A549 (cell line): Measurements from ENCODE around the gene SPARC. TPM values are rescaled to one million over a fixed set of nuclear protein-coding genes. Genes with fewer than 3 reads are reported as not detected.

Experiments
- ATAC-seq, 2 experiments: fragments of 200-7000 bp in 1 of 2; fragments of >200 bp in 1 of 2; cut with Nextera tagmentation in 1 of 2; cut with Tn5 transposase in 1 of 2; 3 replicates each; pipeline versions ENCODE4 v1.8.0 to v1.9.1; 2018 to 2020; ENCODE audit warnings: mild to moderate bottlenecking in 1 of 2, moderate library complexity in 1 of 2
- CTCF ChIA-PET: fragments of 300-600 bp; sonication (Branson Sonifier 250); formaldehyde crosslinking; extraction: SDS; loops from one replicate; lab custom pipeline; 2021; ENCODE audit warnings: antibody characterized with exemption, inconsistent platforms; lab: Yijun Ruan, JAX
- POLR2A ChIA-PET: fragments of 350-600 bp; formaldehyde crosslinking; extraction: SDS; loops from one replicate; lab custom pipeline; 2021; ENCODE audit warnings: antibody characterized with exemption, inconsistent platforms; lab: Yijun Ruan, JAX
- DNase-seq, 2 experiments: peaks; one replicate each; pipeline versions ENCODE4 v3.0.0 to v3.0.0-alpha.2; 2011 to 2016; ENCODE audit warnings: low read depth in 1 of 2, low spot score in 1 of 2
- FAIRE-seq: peaks from 2 replicates; lab custom pipeline; 2011; peaks lifted over from hg19 to GRCh38; lab: Jason Lieb, UNC
- H3K27ac ChIP-seq, 2 experiments: fragments of >200 bp; sonication (Bioruptor Twin); formaldehyde crosslinking; 3 replicates each; pipeline ENCODE4 v1.5.1; 2016 to 2017
- H3K4me1 ChIP-seq: fragments of >200 bp; sonication (Bioruptor Twin); formaldehyde crosslinking; 3 replicates; pipeline ENCODE4 v1.6.1; 2016
- H3K4me2 ChIP-seq: fragments of >200 bp; sonication (Bioruptor Twin); formaldehyde crosslinking; 3 replicates; pipeline ENCODE4 v1.6.1; 2016
- H3K4me3 ChIP-seq: fragments of >200 bp; sonication (Bioruptor Twin); formaldehyde crosslinking; 3 replicates; pipeline ENCODE4 v1.5.1; 2016
- H3K9me3 ChIP-seq: fragments of >200 bp; sonication (Bioruptor Twin); formaldehyde crosslinking; 3 replicates; pipeline ENCODE4 v1.6.1; 2016
- BHLHE40 ChIP-seq: IDR thresholded peaks from 2 replicates; pipeline ENCODE4 v1.6.1; 2012; ENCODE audit warnings: low read depth, low read length, inconsistent platforms
- CBX8 ChIP-seq: fragments of 200-600 bp; sonication (generic); IDR thresholded peaks from 2 replicates; pipeline ENCODE4 v1.6.1; 2016
- CHD2 ChIP-seq: fragments of 150-350 bp; IDR thresholded peaks from 2 replicates; pipeline ENCODE4 v1.6.1; 2014; ENCODE audit warnings: low read length; ENCODE audit not compliant: partially characterized antibody
- EHF ChIP-seq: fragments of 250-450 bp; sonication (Bioruptor Pico); IDR thresholded peaks from 2 replicates; pipeline ENCODE4 v1.5.0; 2020; ENCODE audit warnings: mild to moderate bottlenecking
- EHMT2 ChIP-seq: fragments of 200-600 bp; sonication (generic); IDR thresholded peaks from 2 replicates; pipeline ENCODE4 v1.6.1; 2016; ENCODE audit warnings: antibody characterized with exemption, low read depth, mild to moderate bottlenecking, moderate library complexity
- FOSB ChIP-seq: fragments of 250-450 bp; sonication (Bioruptor Pico); IDR thresholded peaks from 2 replicates; pipeline ENCODE4 v1.5.0; 2020; ENCODE audit warnings: mild to moderate bottlenecking, moderate library complexity
- FOSL2 ChIP-seq, 2 experiments: fragments of 450-650 bp in 1 of 2; fragments of >200 bp in 1 of 2; sonication (Bioruptor Twin) in 1 of 2; formaldehyde crosslinking; IDR thresholded peaks; 2 replicates each; pipeline versions ENCODE4 v1.5.0 to v1.6.1; 2016 to 2020; ENCODE audit warnings: mild to moderate bottlenecking in 1 of 2, moderate library complexity in 1 of 2
- FOXS1 ChIP-seq: fragments of 250-450 bp; sonication (Bioruptor Pico); IDR thresholded peaks from 2 replicates; pipeline ENCODE4 v1.5.0; 2020; ENCODE audit warnings: mild to moderate bottlenecking, moderate library complexity
- GATA3 ChIP-seq: IDR thresholded peaks from 2 replicates; pipeline ENCODE4 v1.6.1; 2012; ENCODE audit warnings: borderline replicate concordance
- HDAC2 ChIP-seq: fragments of 200-600 bp; sonication (generic); IDR thresholded peaks from 2 replicates; pipeline ENCODE4 v1.6.1; 2016
- HOXA7 ChIP-seq: fragments of 250-450 bp; sonication (Bioruptor Pico); IDR thresholded peaks from 2 replicates; pipeline ENCODE4 v1.5.0; 2020; ENCODE audit warnings: mild to moderate bottlenecking, moderate library complexity
- HOXB13 ChIP-seq: fragments of 250-450 bp; sonication (Bioruptor Pico); IDR thresholded peaks from 2 replicates; pipeline ENCODE4 v1.5.0; 2020; ENCODE audit warnings: low read depth, mild to moderate bottlenecking, moderate library complexity
- JUNB ChIP-seq: fragments of >200 bp; sonication (Bioruptor Twin); formaldehyde crosslinking; IDR thresholded peaks from 2 replicates; pipeline ENCODE4 v1.6.1; 2016
- KDM5A ChIP-seq: fragments of 200-600 bp; sonication (generic); IDR thresholded peaks from 2 replicates; pipeline ENCODE4 v1.6.1; 2016; ENCODE audit warnings: antibody characterized with exemption, mild to moderate bottlenecking
- MAZ ChIP-seq: fragments of 150-350 bp; IDR thresholded peaks from 2 replicates; pipeline ENCODE4 v1.6.1; 2014; ENCODE audit warnings: antibody characterized with exemption, low read depth, low read length, borderline replicate concordance
- MYC ChIP-seq: IDR thresholded peaks from 2 replicates; pipeline ENCODE4 v1.6.1; 2012; ENCODE audit warnings: mild to moderate bottlenecking, inconsistent platforms, low read length, improper control_type of control experiment, borderline replicate concordance
- NR3C1 ChIP-seq: fragments of >200 bp; sonication (Bioruptor Twin); formaldehyde crosslinking; IDR thresholded peaks from 3 replicates; pipeline ENCODE4 v1.6.1; 2017
- PHF8 ChIP-seq: fragments of 200-600 bp; sonication (generic); IDR thresholded peaks from 2 replicates; pipeline ENCODE4 v1.6.1; 2016; ENCODE audit warnings: low read depth, mild to moderate bottlenecking, antibody characterized with exemption, moderate library complexity, borderline replicate concordance
- POLR2A ChIP-seq: IDR thresholded peaks from 2 replicates; pipeline ENCODE4 v1.6.1; 2012; ENCODE audit warnings: mild to moderate bottlenecking, low read length
- RCOR1 ChIP-seq: fragments of 150-350 bp; IDR thresholded peaks from 2 replicates; pipeline ENCODE4 v1.6.1; 2014; ENCODE audit warnings: antibody characterized with exemption, low read length, low read depth
- RFX5 ChIP-seq: fragments of 450-650 bp; IDR thresholded peaks from 2 replicates; pipeline ENCODE4 v1.7.1; 2014; ENCODE audit warnings: antibody characterized with exemption, mild to moderate bottlenecking, moderate library complexity
- RNF2 ChIP-seq: fragments of 200-600 bp; sonication (generic); IDR thresholded peaks from 2 replicates; pipeline ENCODE4 v1.6.1; 2016; ENCODE audit warnings: low read depth, mild to moderate bottlenecking, antibody characterized with exemption, moderate library complexity, borderline replicate concordance
- SMC3 ChIP-seq: fragments of >200 bp; sonication (Bioruptor Twin); formaldehyde crosslinking; IDR thresholded peaks from 3 replicates; pipeline ENCODE4 v1.6.1; 2018; ENCODE audit warnings: inconsistent platforms
- TP53 ChIP-seq: fragments of 250-450 bp; sonication (Bioruptor Pico); IDR thresholded peaks from 2 replicates; pipeline ENCODE4 v1.5.0; 2021; ENCODE audit warnings: mild to moderate bottlenecking, moderate library complexity
- ZSCAN20 ChIP-seq: fragments of 250-450 bp; sonication (Bioruptor Pico); IDR thresholded peaks from 2 replicates; pipeline ENCODE4 v1.8.0; 2022; ENCODE audit warnings: mild to moderate bottlenecking, moderate library complexity
- polyA plus RNA-seq, 4 experiments: library from polyadenylated mRNA; depleted of rRNA in 3 of 4; stranded (reverse); fragments of >200 nt; fragmentation: RNase III in 1 of 4; extraction: RNeasy Plus Mini Kit Qiagen cat#74134 plus additional on column Dnase treatment in 1 of 4; gene quantifications; 2 replicates in 3 of 4; 3 replicates in 1 of 4; pipeline ENCODE4 v1.2.3, GENCODE V29; 2011 to 2017
- TF ChIP-seq, protein P1 (sequence below): fragments of 200-600 bp; sonication (generic); IDR thresholded peaks from 2 replicates; pipeline ENCODE4 v1.6.1; 2016; ENCODE audit warnings: antibody characterized with exemption, mild to moderate bottlenecking, moderate library complexity
- TF ChIP-seq, protein P2 (sequence below): IDR thresholded peaks from 2 replicates; pipeline ENCODE4 v1.6.1; 2012; ENCODE audit warnings: low read depth, borderline replicate concordance
- TF ChIP-seq, protein P3 (sequence below): fragments of 250-450 bp; sonication (Bioruptor Pico); IDR thresholded peaks from 2 replicates; pipeline ENCODE4 v1.5.0; 2020; ENCODE audit warnings: low read depth, mild to moderate bottlenecking, moderate library complexity
- TF ChIP-seq, protein P4 (sequence below): fragments of 250-450 bp; sonication (Bioruptor Pico); IDR thresholded peaks from 2 replicates; pipeline ENCODE4 v1.5.0; 2021; ENCODE audit warnings: mild to moderate bottlenecking, moderate library complexity, borderline replicate concordance
- TF ChIP-seq, protein P5 (sequence below): fragments of 150-350 bp; IDR thresholded peaks from 2 replicates; pipeline ENCODE4 v1.6.1; 2014; ENCODE audit warnings: low read depth, mild to moderate bottlenecking, low read length
- TF ChIP-seq, protein P6 (sequence below): fragments of >200 bp; sonication (Bioruptor Twin); formaldehyde crosslinking; IDR thresholded peaks from 2 replicates; pipeline ENCODE4 v1.6.1; 2016

SPARC gene
- polyA plus RNA-seq, 2 of the 4 experiments (the other 2 are of a cell fraction) = 33.8 to 45.7 TPM

DNA sequence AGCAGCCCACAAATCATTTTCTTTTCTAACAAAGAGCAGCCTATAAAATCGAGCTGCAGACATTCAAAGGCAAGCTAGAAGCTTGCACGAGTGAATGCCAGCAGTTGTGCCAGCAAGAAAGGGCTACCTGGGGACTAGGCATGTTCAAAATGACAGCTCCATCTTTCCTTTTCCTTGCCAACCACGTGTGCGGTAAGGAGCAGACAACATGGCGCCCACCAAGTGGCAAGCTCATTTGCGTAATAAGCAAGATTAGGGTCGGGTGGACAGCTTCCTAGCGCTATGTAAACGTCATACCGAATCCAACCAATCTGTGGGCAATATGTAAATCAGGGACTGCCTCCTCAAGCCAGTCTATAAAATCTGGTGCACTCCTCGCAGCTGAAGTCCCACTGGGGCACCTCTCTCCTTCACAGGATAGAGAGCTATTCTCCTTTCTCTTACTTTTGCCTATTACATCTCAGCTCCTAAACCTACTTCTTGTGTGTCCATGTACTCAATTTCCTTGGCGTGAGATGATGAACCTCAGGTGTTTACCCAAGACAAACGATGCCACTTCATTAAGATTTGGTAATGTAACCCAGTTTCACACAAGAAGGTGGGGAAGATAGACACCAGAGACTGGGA, 22.5 kb upstream of the SPARC start (continued):
- TF ChIP-seq, protein P1, sequence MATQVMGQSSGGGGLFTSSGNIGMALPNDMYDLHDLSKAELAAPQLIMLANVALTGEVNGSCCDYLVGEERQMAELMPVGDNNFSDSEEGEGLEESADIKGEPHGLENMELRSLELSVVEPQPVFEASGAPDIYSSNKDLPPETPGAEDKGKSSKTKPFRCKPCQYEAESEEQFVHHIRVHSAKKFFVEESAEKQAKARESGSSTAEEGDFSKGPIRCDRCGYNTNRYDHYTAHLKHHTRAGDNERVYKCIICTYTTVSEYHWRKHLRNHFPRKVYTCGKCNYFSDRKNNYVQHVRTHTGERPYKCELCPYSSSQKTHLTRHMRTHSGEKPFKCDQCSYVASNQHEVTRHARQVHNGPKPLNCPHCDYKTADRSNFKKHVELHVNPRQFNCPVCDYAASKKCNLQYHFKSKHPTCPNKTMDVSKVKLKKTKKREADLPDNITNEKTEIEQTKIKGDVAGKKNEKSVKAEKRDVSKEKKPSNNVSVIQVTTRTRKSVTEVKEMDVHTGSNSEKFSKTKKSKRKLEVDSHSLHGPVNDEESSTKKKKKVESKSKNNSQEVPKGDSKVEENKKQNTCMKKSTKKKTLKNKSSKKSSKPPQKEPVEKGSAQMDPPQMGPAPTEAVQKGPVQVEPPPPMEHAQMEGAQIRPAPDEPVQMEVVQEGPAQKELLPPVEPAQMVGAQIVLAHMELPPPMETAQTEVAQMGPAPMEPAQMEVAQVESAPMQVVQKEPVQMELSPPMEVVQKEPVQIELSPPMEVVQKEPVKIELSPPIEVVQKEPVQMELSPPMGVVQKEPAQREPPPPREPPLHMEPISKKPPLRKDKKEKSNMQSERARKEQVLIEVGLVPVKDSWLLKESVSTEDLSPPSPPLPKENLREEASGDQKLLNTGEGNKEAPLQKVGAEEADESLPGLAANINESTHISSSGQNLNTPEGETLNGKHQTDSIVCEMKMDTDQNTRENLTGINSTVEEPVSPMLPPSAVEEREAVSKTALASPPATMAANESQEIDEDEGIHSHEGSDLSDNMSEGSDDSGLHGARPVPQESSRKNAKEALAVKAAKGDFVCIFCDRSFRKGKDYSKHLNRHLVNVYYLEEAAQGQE = no peak
- TF ChIP-seq FOSL2 (IDR thresholded peaks at IDR 0.05) (no peak), FOSL2 (CRISPR knock-in tag; IDR thresholded peaks at IDR 0.05) (no peak), HOXA7 (CRISPR knock-in tag) (no peak), RCOR1 (no peak), CHD2 (no peak), RNF2 (no peak), BHLHE40 (no peak), EHF (CRISPR knock-in tag) (no peak), CBX8 (no peak), GATA3 (no peak), PHF8 (no peak)
- TF ChIP-seq, protein P2, sequence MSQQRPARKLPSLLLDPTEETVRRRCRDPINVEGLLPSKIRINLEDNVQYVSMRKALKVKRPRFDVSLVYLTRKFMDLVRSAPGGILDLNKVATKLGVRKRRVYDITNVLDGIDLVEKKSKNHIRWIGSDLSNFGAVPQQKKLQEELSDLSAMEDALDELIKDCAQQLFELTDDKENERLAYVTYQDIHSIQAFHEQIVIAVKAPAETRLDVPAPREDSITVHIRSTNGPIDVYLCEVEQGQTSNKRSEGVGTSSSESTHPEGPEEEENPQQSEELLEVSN = no peak
- TF ChIP-seq, protein P3, sequence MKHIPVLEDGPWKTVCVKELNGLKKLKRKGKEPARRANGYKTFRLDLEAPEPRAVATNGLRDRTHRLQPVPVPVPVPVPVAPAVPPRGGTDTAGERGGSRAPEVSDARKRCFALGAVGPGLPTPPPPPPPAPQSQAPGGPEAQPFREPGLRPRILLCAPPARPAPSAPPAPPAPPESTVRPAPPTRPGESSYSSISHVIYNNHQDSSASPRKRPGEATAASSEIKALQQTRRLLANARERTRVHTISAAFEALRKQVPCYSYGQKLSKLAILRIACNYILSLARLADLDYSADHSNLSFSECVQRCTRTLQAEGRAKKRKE = no peak
- TF ChIP-seq, protein P4, sequence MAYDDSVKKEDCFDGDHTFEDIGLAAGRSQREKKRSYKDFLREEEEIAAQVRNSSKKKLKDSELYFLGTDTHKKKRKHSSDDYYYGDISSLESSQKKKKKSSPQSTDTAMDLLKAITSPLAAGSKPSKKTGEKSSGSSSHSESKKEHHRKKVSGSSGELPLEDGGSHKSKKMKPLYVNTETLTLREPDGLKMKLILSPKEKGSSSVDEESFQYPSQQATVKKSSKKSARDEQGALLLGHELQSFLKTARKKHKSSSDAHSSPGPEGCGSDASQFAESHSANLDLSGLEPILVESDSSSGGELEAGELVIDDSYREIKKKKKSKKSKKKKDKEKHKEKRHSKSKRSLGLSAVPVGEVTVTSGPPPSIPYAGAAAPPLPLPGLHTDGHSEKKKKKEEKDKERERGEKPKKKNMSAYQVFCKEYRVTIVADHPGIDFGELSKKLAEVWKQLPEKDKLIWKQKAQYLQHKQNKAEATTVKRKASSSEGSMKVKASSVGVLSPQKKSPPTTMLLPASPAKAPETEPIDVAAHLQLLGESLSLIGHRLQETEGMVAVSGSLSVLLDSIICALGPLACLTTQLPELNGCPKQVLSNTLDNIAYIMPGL = no peak

DNA sequence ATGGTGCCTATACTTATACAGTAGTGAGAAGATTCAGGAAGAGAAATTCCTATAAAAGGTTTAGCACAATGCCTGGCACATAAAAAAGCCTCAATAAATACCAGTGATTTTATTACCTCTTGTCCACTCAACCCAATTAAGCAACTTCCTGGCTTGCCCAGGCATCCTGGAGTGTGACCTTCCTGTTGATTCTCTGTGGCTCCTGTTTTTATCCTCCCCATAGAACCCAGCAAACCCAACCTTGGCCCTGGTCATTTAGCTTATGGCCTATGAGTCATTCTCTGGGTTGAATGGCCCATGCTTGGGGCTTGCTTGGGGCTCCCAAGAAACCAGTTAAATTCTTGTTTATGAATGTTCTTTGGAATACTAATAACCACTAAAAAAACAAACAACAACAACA, 21.4 kb upstream of the SPARC start:
- DNase-seq (no peak), ATAC-seq (no peak), FAIRE-seq (no peak)
- ChIA-PET CTCF (interaction anchor here (1.6 to 3.6 kb wide), 3 partner anchors 32 to 56 kb away, joined by 4 to 14 read pairs (median 6); no protein-coding TSS in a partner anchor), POLR2A (no interaction called here)
- Histone ChIP-seq H3K4me2 (no peak overlapping the region), H3K9me3 (peaks cover 3% of the 10 kb centered on the region; the same call in 2 of the 3 replicates), H3K4me1 (peaks cover 10% of the 10 kb centered on the region; the same call in 2 of the 3 replicates), H3K4me3 (no peak overlapping the region), H3K27ac (no peak overlapping the region)
- TF ChIP-seq FOXS1 (CRISPR knock-in tag) (no peak), POLR2A (no peak), HDAC2 (no peak), GATA3 (no peak), MAZ (no peak), CHD2 (no peak), MYC (no peak), KDM5A (no peak), NR3C1 (no peak), HOXB13 (CRISPR knock-in tag) (no peak), FOSB (CRISPR knock-in tag) (no peak), ZSCAN20 (CRISPR knock-in tag) (no peak), TP53 (CRISPR knock-in tag) (no peak), JUNB (no peak), EHMT2 (no peak), SMC3 (no peak), RFX5 (no peak)
- TF ChIP-seq, protein P5, sequence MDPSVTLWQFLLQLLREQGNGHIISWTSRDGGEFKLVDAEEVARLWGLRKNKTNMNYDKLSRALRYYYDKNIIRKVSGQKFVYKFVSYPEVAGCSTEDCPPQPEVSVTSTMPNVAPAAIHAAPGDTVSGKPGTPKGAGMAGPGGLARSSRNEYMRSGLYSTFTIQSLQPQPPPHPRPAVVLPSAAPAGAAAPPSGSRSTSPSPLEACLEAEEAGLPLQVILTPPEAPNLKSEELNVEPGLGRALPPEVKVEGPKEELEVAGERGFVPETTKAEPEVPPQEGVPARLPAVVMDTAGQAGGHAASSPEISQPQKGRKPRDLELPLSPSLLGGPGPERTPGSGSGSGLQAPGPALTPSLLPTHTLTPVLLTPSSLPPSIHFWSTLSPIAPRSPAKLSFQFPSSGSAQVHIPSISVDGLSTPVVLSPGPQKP = no peak
- TF ChIP-seq, protein P3 = no peak
- TF ChIP-seq, protein P6, sequence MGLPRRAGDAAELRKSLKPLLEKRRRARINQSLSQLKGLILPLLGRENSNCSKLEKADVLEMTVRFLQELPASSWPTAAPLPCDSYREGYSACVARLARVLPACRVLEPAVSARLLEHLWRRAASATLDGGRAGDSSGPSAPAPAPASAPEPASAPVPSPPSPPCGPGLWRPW = no peak
